Activated CD4-positive, alpha-beta memory T cell treated with anti-CD3 and anti-CD28 coated beads, Interleukin-2, amount 10 ng/mL, durations not matched to agents 7 days and 5 days (primary cell): ENCODE results near the gene COL6A2. TPM values are rescaled to one million over a fixed set of nuclear protein-coding genes. Genes with fewer than 3 reads are reported as not detected.
"Not testable (repeated sequence)": the region's sequence is repeated elsewhere in the genome, so short reads cannot be mapped to it uniquely, and the experiment has no call there.

Experiments used
- CTCF ChIA-PET: fragments of 350-600 bp; sonication (Branson Sonifier 250); formaldehyde crosslinking; loops from one replicate; lab custom pipeline; 2021; ENCODE audit warnings: antibody characterized with exemption, inconsistent platforms; lab: Charles Lee
- POLR2A ChIA-PET: fragments of 350-600 bp; sonication (Branson Sonifier 250); formaldehyde crosslinking; loops from one replicate; lab custom pipeline; 2021; ENCODE audit warnings: antibody characterized with exemption; lab: Charles Lee
- DNase-seq: peaks from one replicate; pipeline ENCODE4 v3.0.0-alpha.2; 2020
- H3K27ac Mint-ChIP-seq: one replicate; pipeline ENCODE4 v1.8.0; 2021; ENCODE audit warnings: mild to moderate bottlenecking, mixed read lengths
- H3K27me3 Mint-ChIP-seq: one replicate; pipeline ENCODE4 v1.8.0; 2021; ENCODE audit warnings: mixed read lengths
- H3K36me3 Mint-ChIP-seq: one replicate; pipeline ENCODE4 v1.8.0; 2021; ENCODE audit warnings: low read depth, mixed read lengths
- H3K4me1 Mint-ChIP-seq: one replicate; pipeline ENCODE4 v1.8.0; 2021; ENCODE audit warnings: mixed read lengths
- H3K4me3 Mint-ChIP-seq: one replicate; pipeline ENCODE4 v1.8.0; 2021; ENCODE audit warnings: mild to moderate bottlenecking, mixed read lengths
- H3K9me3 Mint-ChIP-seq: one replicate; pipeline ENCODE4 v1.8.0; 2021; ENCODE audit warnings: mixed read lengths
- total RNA-seq, 2 experiments: library from RNA; stranded (reverse); gene quantifications; one replicate each; pipeline ENCODE4 v1.2.3, GENCODE V29; 2021

COL6A2 gene
- total RNA-seq, 2 experiments from 2014 or later: 1.1 to 1.6 TPM

- POLR2A ChIA-PET: no interaction called here
- Mint-ChIP-seq H3K27me3 (peaks cover 3% of the 10 kb centered on the region), H3K4me1 (peaks cover 6% of the 10 kb centered on the region), H3K27ac (no peak overlapping the region), H3K4me3 (no peak overlapping the region), H3K9me3 (no peaks in the 10 kb centered on the region), H3K36me3 (no peaks in the 10 kb centered on the region)
- CTCF ChIA-PET: no interaction called here
- DNase-seq: peak; percentile 4
Observed at GRCh38 chr21:46168238-46168637, 70.3 kb downstream of the COL6A2 start.

GRCh38 chr21:46168659-46169386 is 70.9 kb downstream of the COL6A2 start:
- ChIA-PET CTCF (no interaction called here), POLR2A (no interaction called here)
- Mint-ChIP-seq H3K4me3 (no peak overlapping the region), H3K27me3 (peaks cover 3% of the 10 kb centered on the region), H3K9me3 (peaks cover 5% of the 10 kb centered on the region), H3K36me3 (no peaks in the 10 kb centered on the region), H3K27ac (no peak overlapping the region), H3K4me1 (peaks cover 6% of the 10 kb centered on the region)
- no peak for DNase-seq

GRCh38 chr21:46170436-46171193 is 72.7 kb downstream of the COL6A2 start:
- H3K4me1 Mint-ChIP-seq, H3K36me3 Mint-ChIP-seq, POLR2A ChIA-PET, H3K27ac Mint-ChIP-seq, H3K4me3 Mint-ChIP-seq: not testable (repeated sequence)
- CTCF ChIA-PET: interaction anchor here (0.7 kb wide), 1 partner anchor 12 kb away, joined by 3 read pairs; no protein-coding TSS in a partner anchor
- peaks cover 18% of the 10 kb centered on the region for H3K27me3 Mint-ChIP-seq
- peak; percentile 29 for DNase-seq
- H3K9me3 Mint-ChIP-seq: peaks cover 17% of the 10 kb centered on the region

GRCh38 chr21:46171585-46171984 is 73.7 kb downstream of the COL6A2 start:
- Mint-ChIP-seq H3K4me3 (no peak overlapping the region), H3K27me3 (peaks cover 23% of the 10 kb centered on the region), H3K27ac (no peak overlapping the region), H3K36me3 (no peaks in the 10 kb centered on the region), H3K4me1 (peaks cover 6% of the 10 kb centered on the region), H3K9me3 (peaks cover 23% of the 10 kb centered on the region)
- DNase-seq: no peak
- POLR2A ChIA-PET: no interaction called here
- CTCF ChIA-PET: no interaction called here

- Mint-ChIP-seq H3K27me3 (peaks cover 28% of the 10 kb centered on the region), H3K4me3 (no peak overlapping the region), H3K27ac (no peak overlapping the region), H3K9me3 (peaks cover 23% of the 10 kb centered on the region), H3K36me3 (no peaks in the 10 kb centered on the region), H3K4me1 (peaks cover 6% of the 10 kb centered on the region)
- ChIA-PET POLR2A (no interaction called here), CTCF (interaction anchor here (1.1 kb wide), 1 partner anchor 19 kb away, joined by 3 read pairs; no protein-coding TSS in a partner anchor)
- DNase-seq: no peak
Observed at GRCh38 chr21:46171996-46172862, 74.3 kb downstream of the COL6A2 start.

GRCh38 chr21:46172863-46173528 is 75.1 kb downstream of the COL6A2 start:
- Mint-ChIP-seq H3K36me3 (no peaks in the 10 kb centered on the region), H3K27ac (no peak overlapping the region), H3K4me3 (no peak overlapping the region), H3K27me3 (peaks cover 28% of the 10 kb centered on the region), H3K4me1 (peaks cover 6% of the 10 kb centered on the region), H3K9me3 (peaks cover 23% of the 10 kb centered on the region)
- ChIA-PET CTCF (interaction anchor here (1.1 kb wide), 1 partner anchor 20 kb away, joined by 3 read pairs; no protein-coding TSS in a partner anchor), POLR2A (no interaction called here)
- peak; percentile 8 for DNase-seq

GRCh38 chr21:46173573-46173972 is 75.7 kb downstream of the COL6A2 start:
- peaks cover 6% of the 10 kb centered on the region for H3K4me1 Mint-ChIP-seq
- H3K9me3 Mint-ChIP-seq: peaks cover 23% of the 10 kb centered on the region
- H3K27ac Mint-ChIP-seq: no peak overlapping the region
- DNase-seq: no peak
- ChIA-PET CTCF (interaction anchor here (1.1 kb wide), 1 partner anchor 20 kb away, joined by 3 read pairs; no protein-coding TSS in a partner anchor), POLR2A (no interaction called here)
- H3K36me3 Mint-ChIP-seq: no peaks in the 10 kb centered on the region
- H3K27me3 Mint-ChIP-seq: peaks cover 28% of the 10 kb centered on the region
- no peak overlapping the region for H3K4me3 Mint-ChIP-seq

- Mint-ChIP-seq H3K9me3 (peaks cover 23% of the 10 kb centered on the region), H3K27me3 (peaks cover 28% of the 10 kb centered on the region)
- H3K36me3 Mint-ChIP-seq, POLR2A ChIA-PET, DNase-seq, H3K4me3 Mint-ChIP-seq, H3K4me1 Mint-ChIP-seq, CTCF ChIA-PET, H3K27ac Mint-ChIP-seq: not testable (repeated sequence)
Observed at GRCh38 chr21:46176443-46177129, 78.7 kb downstream of the COL6A2 start.

GRCh38 chr21:46178961-46179360 is 81.0 kb downstream of the COL6A2 start:
- peaks cover 28% of the 10 kb centered on the region for H3K27me3 Mint-ChIP-seq
- no peak overlapping the region for H3K27ac Mint-ChIP-seq
- no peaks in the 10 kb centered on the region for H3K36me3 Mint-ChIP-seq
- H3K9me3 Mint-ChIP-seq: peaks cover 18% of the 10 kb centered on the region
- H3K4me1 Mint-ChIP-seq: peaks cover 2% of the 10 kb centered on the region
- CTCF ChIA-PET: no interaction called here
- no peak for DNase-seq
- POLR2A ChIA-PET: no interaction called here
- no peak overlapping the region for H3K4me3 Mint-ChIP-seq

Other genes with a start within 250 kb of the COL6A2 start
- under 1 TPM; 0.08 to 0.33 TPM for gene COL6A1, start 116.3 kb upstream of the COL6A2 start, total RNA-seq
- under 1 TPM in 1 of 2 experiments, not detected in 1; 0.18 TPM for gene FTCD, start 57.5 kb downstream of the COL6A2 start, total RNA-seq
- gene SPATC1L, start 86.3 kb downstream of the COL6A2 start, total RNA-seq: 1 to 10 TPM; 4.2 to 4.4 TPM
- gene LSS, start 130.7 kb downstream of the COL6A2 start, total RNA-seq: 10 to 100 TPM; 54.7 to 56.1 TPM
- 100 to 1,000 TPM; 109 to 121 TPM for gene MCM3AP, start 187.5 kb downstream of the COL6A2 start, total RNA-seq
- 10 to 100 TPM; 10.8 to 12.1 TPM for gene YBEY, start 188.2 kb downstream of the COL6A2 start, total RNA-seq
- gene C21orf58, start 225.8 kb downstream of the COL6A2 start, total RNA-seq: 10 to 100 TPM; 47.7 to 49.4 TPM
- 10 to 100 TPM; 63.7 to 63.9 TPM for gene PCNT, start 226.0 kb downstream of the COL6A2 start, total RNA-seq